ENCODE data around the gene HERC3. TPM values are rescaled to one million over a fixed set of nuclear protein-coding genes. Genes with fewer than 3 reads are reported as not detected.

Gene HERC3
- total and polyA plus RNA-seq, 4 donors = 5.1 to 22.1 (median 10.0) TPM

DNA sequence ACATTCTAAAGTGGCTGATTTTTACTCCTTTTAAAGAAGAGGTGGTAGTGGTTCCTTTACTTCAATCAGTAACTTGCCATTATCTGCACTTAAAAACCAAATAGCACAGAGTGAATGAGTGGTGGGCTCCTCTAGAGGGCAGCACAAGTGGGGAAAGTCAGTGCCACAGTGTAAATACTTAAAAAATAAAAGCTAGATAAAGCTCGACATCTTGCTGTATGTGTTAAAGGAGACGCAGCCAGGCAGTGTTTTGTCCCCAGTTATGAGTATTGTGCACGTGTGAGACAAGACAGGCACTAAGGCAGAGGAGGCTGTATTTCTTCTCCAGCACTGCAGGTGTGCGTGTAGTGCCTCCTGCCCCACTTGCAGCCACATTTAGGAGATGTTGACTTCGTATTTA, 80.7 kb downstream of the HERC3 start:
- no peak for DNase-seq (ENCODE audit: low spot score)
- no peak overlapping the region for H3K27ac ChIP-seq (ENCODE audit: low read depth in 1 of 2, low read length in 2 of 2)
- H3K4me1 ChIP-seq (ENCODE audit: control insufficient read depth in 4 of 4, insufficient read depth in 4 of 4, low read length in 3 of 4) = no peaks in the 10 kb centered on the region
- no peak overlapping the region for H3K9ac ChIP-seq (ENCODE audit: low read depth in 1 of 2, low read length in 2 of 2)
- peaks cover 0 to 17% (median 7%) of the 10 kb centered on the region in 4 donors for H3K36me3 ChIP-seq (ENCODE audit: control insufficient read depth in 4 of 4, insufficient read depth in 3 of 4, low read depth in 1 of 4, low read length in 3 of 4)
- no peak overlapping the region for H3K4me3 ChIP-seq (ENCODE audit: low read depth in 1 of 3, low read length in 3 of 3)
- no peaks in the 10 kb centered on the region for H3K9me3 ChIP-seq (ENCODE audit: control insufficient read depth in 4 of 4, low read length in 3 of 4)
- no peaks in the 10 kb centered on the region for H3K27me3 ChIP-seq (ENCODE audit: control insufficient read depth in 4 of 4, insufficient read depth in 4 of 4, low read length in 3 of 4)
- 74% methylated on average over 5 of the region's 5 CpGs for WGBS
- TF ChIP-seq ZBTB33 (IDR thresholded peaks at IDR 0.05) (no peak), CTCF (IDR thresholded peaks at IDR 0.05; ENCODE audit: low read depth, low read length, missing input control) (peak; percentile 52), RAD21 (IDR thresholded peaks at IDR 0.05) (peak; percentile 61 to 74), REST (IDR thresholded peaks at IDR 0.05) (no peak)
- TF ChIP-seq, protein P1, sequence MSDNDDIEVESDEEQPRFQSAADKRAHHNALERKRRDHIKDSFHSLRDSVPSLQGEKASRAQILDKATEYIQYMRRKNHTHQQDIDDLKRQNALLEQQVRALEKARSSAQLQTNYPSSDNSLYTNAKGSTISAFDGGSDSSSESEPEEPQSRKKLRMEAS (IDR thresholded peaks at IDR 0.05) = no peak

DNA sequence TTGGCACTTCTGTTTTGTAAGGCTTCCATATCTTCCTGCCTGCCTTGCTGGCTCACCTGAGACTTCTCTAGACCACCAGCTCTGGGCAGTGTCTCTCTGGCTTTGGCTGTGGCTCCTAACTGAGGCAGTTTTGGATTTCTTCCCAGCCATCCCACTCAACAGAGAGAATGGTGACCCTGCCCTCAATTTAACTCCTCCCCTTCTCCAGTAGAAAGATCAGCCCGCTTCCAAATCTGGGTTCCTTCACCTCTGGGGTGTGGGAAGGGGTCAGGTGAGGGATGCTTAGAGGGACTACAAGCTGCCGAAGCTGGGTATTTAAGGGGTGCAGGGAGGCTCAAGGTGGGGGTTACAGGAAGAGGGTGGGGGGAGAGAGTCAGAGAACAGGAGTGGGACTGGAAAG, 81.6 kb downstream of the HERC3 start:
- 90% methylated on average over 2 of the region's 2 CpGs for WGBS
- peaks cover 2 to 26% (median 13%) of the 10 kb centered on the region in 4 donors for H3K36me3 ChIP-seq (ENCODE audit: control insufficient read depth in 4 of 4, insufficient read depth in 3 of 4, low read depth in 1 of 4, low read length in 3 of 4)
- no peak for DNase-seq (ENCODE audit: low spot score)
- no peak overlapping the region for H3K9ac ChIP-seq (ENCODE audit: low read depth in 1 of 2, low read length in 2 of 2)
- H3K9me3 ChIP-seq (ENCODE audit: control insufficient read depth in 4 of 4, low read length in 3 of 4) = no peaks in the 10 kb centered on the region
- H3K4me3 ChIP-seq (ENCODE audit: low read depth in 1 of 3, low read length in 3 of 3) = no peak overlapping the region
- no peak for TF ChIP-seq FOXA1 (IDR thresholded peaks at IDR 0.05)
- no peak for TF ChIP-seq CTCF (IDR thresholded peaks at IDR 0.05; ENCODE audit: low read depth, low read length, missing input control)
- no peak for TF ChIP-seq RAD21 (IDR thresholded peaks at IDR 0.05)
- no peak for TF ChIP-seq SP1 (IDR thresholded peaks at IDR 0.05)
- no peak for TF ChIP-seq NR2F2 (IDR thresholded peaks at IDR 0.05)
- no peak for TF ChIP-seq YY1 (IDR thresholded peaks at IDR 0.05)
- H3K27me3 ChIP-seq (ENCODE audit: control insufficient read depth in 4 of 4, insufficient read depth in 4 of 4, low read length in 3 of 4) = no peaks in the 10 kb centered on the region
- H3K4me1 ChIP-seq (ENCODE audit: control insufficient read depth in 4 of 4, insufficient read depth in 4 of 4, low read length in 3 of 4) = no peaks in the 10 kb centered on the region
- no peak overlapping the region for H3K27ac ChIP-seq (ENCODE audit: low read depth in 1 of 2, low read length in 2 of 2)

Data from liver (tissue), 9 donors.